GM12891 (cell line): ENCODE measurements around the gene ALOX15.
A peak's percentile ranks its signal among the peaks of the same experiment; 100 is the strongest.
"Not testable (repeated sequence)": the region's sequence is repeated elsewhere in the genome, so short reads cannot be mapped to it uniquely, and the experiment has no call there.

Experiments used
- DNase-seq: peaks from one replicate; pipeline ENCODE4 v3.0.0; 2011; ENCODE audit warnings: low spot score; ENCODE audit not compliant: insufficient read length
- FAIRE-seq: peaks from 2 replicates; lab custom pipeline; 2011; peaks lifted over from hg19 to GRCh38; lab: Jason Lieb, UNC
- PAX5 ChIP-seq: IDR thresholded peaks from 2 replicates; pipeline ENCODE4 v1.6.1; 2011; ENCODE audit warnings: low read length, moderate library complexity, mild to moderate bottlenecking; ENCODE audit not compliant: insufficient read depth, severe bottlenecking
- POLR2A ChIP-seq: IDR thresholded peaks from 2 replicates; pipeline ENCODE4 v1.6.1; 2011; ENCODE audit warnings: low read depth, low read length, control low read depth
- POLR2AphosphoS5 ChIP-seq: IDR thresholded peaks from 2 replicates; pipeline ENCODE4 v1.6.1; 2011; ENCODE audit warnings: low read depth, low read length, control low read depth
- POU2F2 ChIP-seq: IDR thresholded peaks from 2 replicates; pipeline ENCODE4 v1.6.1; 2011; ENCODE audit warnings: low read depth, mild to moderate bottlenecking, control low read depth, low read length, moderate library complexity
- SPI1 ChIP-seq: IDR thresholded peaks from 2 replicates; pipeline ENCODE4 v1.6.1; 2011; ENCODE audit warnings: low read depth, low read length, control low read depth
- TAF1 ChIP-seq: IDR thresholded peaks from 2 replicates; pipeline ENCODE4 v1.6.1; 2011; ENCODE audit warnings: low read depth, low read length, control low read depth

Gene ALOX15

GRCh38 chr17:4658478-4659305 lies 17.2 kb upstream of the ALOX15 start:
- no peak for TF ChIP-seq POLR2A
- TF ChIP-seq POU2F2 = no peak
- no peak for TF ChIP-seq SPI1
- TF ChIP-seq PAX5 = no peak
- no peak for TF ChIP-seq TAF1
- TF ChIP-seq POLR2AphosphoS5 = no peak
- FAIRE-seq = no peak

GRCh38 chr17:4657678-4658077 lies 16.2 kb upstream of the ALOX15 start:
- DNase-seq = no peak
- no peak for TF ChIP-seq SPI1
- TF ChIP-seq POU2F2 = no peak
- no peak for TF ChIP-seq POLR2AphosphoS5
- TF ChIP-seq PAX5 = no peak
- no peak for TF ChIP-seq POLR2A
- TF ChIP-seq TAF1 = no peak
- FAIRE-seq = no peak

More at GRCh38 chr17:4658478-4659305, 17.2 kb upstream of the ALOX15 start:
- DNase-seq = no peak

GRCh38 chr17:4655933-4656332 lies 14.5 kb upstream of the ALOX15 start:
- not testable (repeated sequence) for DNase-seq, FAIRE-seq

- DNase-seq = no peak
- FAIRE-seq = no peak
- TF ChIP-seq POLR2AphosphoS5 (no peak), POLR2A (no peak), PAX5 (no peak), SPI1 (no peak), POU2F2 (no peak)
Observed at GRCh38 chr17:4652997-4653396, 11.5 kb upstream of the ALOX15 start.

- no peak for DNase-seq
- no peak for FAIRE-seq
Observed at GRCh38 chr17:4648741-4649140, 7.3 kb upstream of the ALOX15 start.

GRCh38 chr17:4645642-4646041 lies 4.2 kb upstream of the ALOX15 start:
- DNase-seq = no peak
- TF ChIP-seq PAX5 (no peak), POLR2A (no peak), POU2F2 (no peak), POLR2AphosphoS5 (no peak), TAF1 (no peak), SPI1 (no peak)
- FAIRE-seq = no peak

More at GRCh38 chr17:4648741-4649140, 7.3 kb upstream of the ALOX15 start:
- TF ChIP-seq POU2F2 = no peak
- no peak for TF ChIP-seq POLR2AphosphoS5
- no peak for TF ChIP-seq PAX5
- TF ChIP-seq SPI1 = no peak
- TF ChIP-seq POLR2A = no peak
- no peak for TF ChIP-seq TAF1

GRCh38 chr17:4643676-4644075 lies 2.2 kb upstream of the ALOX15 start:
- TF ChIP-seq SPI1 (no peak), POU2F2 (no peak), POLR2A (no peak), TAF1 (no peak), PAX5 (no peak), POLR2AphosphoS5 (no peak)
- DNase-seq (no peak), FAIRE-seq (no peak)

GRCh38 chr17:4642286-4642685 lies 808 bp upstream of the ALOX15 start:
- no peak for FAIRE-seq
- DNase-seq = no peak
- TF ChIP-seq POLR2A (no peak), TAF1 (no peak), SPI1 (no peak), POLR2AphosphoS5 (no peak), PAX5 (no peak), POU2F2 (no peak)

GRCh38 chr17:4640569-4641188 lies 799 bp downstream of the ALOX15 start:
- DNase-seq, FAIRE-seq: not testable (repeated sequence)

- DNase-seq = not testable (repeated sequence)
- peak; percentile 93 for FAIRE-seq
Observed at GRCh38 chr17:4639301-4640059, 2.0 kb downstream of the ALOX15 start.

GRCh38 chr17:4638766-4639165 lies 2.7 kb downstream of the ALOX15 start:
- FAIRE-seq = peak; percentile 61
- not testable (repeated sequence) for DNase-seq
